OCI-LY3 (cell line): ENCODE results near the gene ADGRG6.

Source experiments
- H2AFZ ChIP-seq: fragments of 200-600, 300-600 bp; shearing (Covaris generic); 2 replicates; pipeline ENCODE4 v1.6.0; 2014; ENCODE audit warnings: antibody characterized with exemption, low read depth, low read length
- H3K27ac ChIP-seq: fragments of 200-600, 300-600 bp; sonication (generic); 2 replicates; pipeline ENCODE4 v1.5.1; 2014; ENCODE audit warnings: mild to moderate bottlenecking, low read length, moderate library complexity, mixed read lengths
- H3K27me3 ChIP-seq: fragments of 200-600, 300-600 bp; sonication (generic); 2 replicates; pipeline ENCODE4 v1.6.1; 2014; ENCODE audit warnings: low read depth, low read length, mixed read lengths
- H3K36me3 ChIP-seq: fragments of 200-600, 300-600 bp; sonication (generic); replicated peaks from 2 replicates; pipeline ENCODE3; 2014; ENCODE audit warnings: low read depth, low read length, mixed read lengths
- H3K4me1 ChIP-seq: fragments of 300-600, 200-600 bp; sonication (generic); 2 replicates; pipeline ENCODE4 v1.6.1; 2014; ENCODE audit warnings: low read length, mixed read lengths
- H3K4me2 ChIP-seq: fragments of 200-600, 300-600 bp; sonication (generic); 2 replicates; pipeline ENCODE4 v1.6.1; 2014; ENCODE audit warnings: low read length, mixed read lengths
- H3K4me3 ChIP-seq: fragments of 300-600, 200-600 bp; sonication (generic); 2 replicates; pipeline ENCODE4 v1.5.1; 2014; ENCODE audit warnings: antibody characterized with exemption, mild to moderate bottlenecking, low read length, moderate library complexity
- H3K79me2 ChIP-seq: fragments of 300-600, 200-600 bp; shearing (Covaris generic); 2 replicates; pipeline ENCODE4 v1.6.1; 2014; ENCODE audit warnings: mild to moderate bottlenecking, low read length, mixed read lengths
- H3K9ac ChIP-seq: fragments of 300-600, 200-600 bp; shearing (Covaris generic); 2 replicates; pipeline ENCODE4 v1.6.0; 2014; ENCODE audit warnings: mild to moderate bottlenecking, low read length, moderate library complexity
- H3K9me3 ChIP-seq: fragments of 200-600, 300-600 bp; shearing (Covaris generic); 2 replicates; pipeline ENCODE4 v1.6.1; 2014; ENCODE audit warnings: low read length, mixed read lengths; ENCODE audit not compliant: insufficient read depth
- H4K20me1 ChIP-seq: fragments of 200-600, 300-600 bp; sonication (generic); 2 replicates; pipeline ENCODE4 v1.6.1; 2016; ENCODE audit warnings: low read length, mixed read lengths; ENCODE audit not compliant: insufficient read depth
- EZH2phosphoT487 ChIP-seq: fragments of 200-600 bp; shearing (Covaris generic); IDR thresholded peaks from 2 replicates; pipeline ENCODE4 v1.6.1; 2018; ENCODE audit warnings: antibody characterized with exemption, mixed run types, low read depth
- TF ChIP-seq, protein P1 (sequence below): fragments of 200-600, 300-600 bp; sonication (generic); IDR thresholded peaks from 2 replicates; pipeline ENCODE4 v1.5.1; 2014; ENCODE audit warnings: antibody characterized with exemption, low read length, low read depth

The ADGRG6 gene

DNA sequence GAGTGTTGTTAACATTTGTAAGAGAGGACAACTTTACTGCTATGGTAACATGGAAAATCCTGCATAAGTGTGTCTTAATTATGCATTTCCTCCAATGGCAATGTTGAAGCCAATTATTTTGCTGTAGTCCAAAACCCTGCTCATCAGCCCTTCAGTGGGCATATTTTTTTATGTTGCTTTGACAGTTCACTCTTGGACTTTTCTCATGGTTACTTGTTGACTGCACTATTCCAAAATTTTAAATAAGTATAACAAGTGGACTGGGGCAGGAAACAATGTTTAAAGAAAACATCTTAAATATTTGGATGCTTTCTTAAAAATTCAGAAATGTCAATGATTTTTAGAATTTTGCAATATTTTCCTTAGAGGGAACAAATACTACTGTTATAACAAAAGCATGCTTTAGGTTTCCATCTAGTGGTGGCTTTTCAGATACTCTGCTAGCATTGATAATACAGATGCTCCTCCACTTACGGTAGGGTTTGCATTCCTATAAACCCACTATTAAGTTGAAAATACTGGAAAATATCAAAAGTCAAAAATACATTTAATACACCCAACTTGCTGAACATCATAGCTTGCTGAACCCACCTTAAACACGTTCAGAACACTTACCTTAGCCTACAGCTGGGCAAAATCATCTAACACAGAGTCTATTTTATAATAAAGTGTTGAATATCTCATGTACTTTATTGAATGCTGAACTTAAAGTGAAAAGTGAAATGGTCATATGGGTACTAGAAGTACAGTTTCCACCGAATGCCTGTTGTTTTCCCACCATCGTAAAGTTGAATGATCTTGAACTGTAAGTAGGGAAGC, 86.4 kb downstream of the ADGRG6 start:
- no peaks in the 10 kb centered on the region for H4K20me1 ChIP-seq
- H3K27ac ChIP-seq, result no peak overlapping the region
- no peak overlapping the region for H2AFZ ChIP-seq
- no peaks in the 10 kb centered on the region for H3K27me3 ChIP-seq
- H3K4me3 ChIP-seq, result no peak overlapping the region
- TF ChIP-seq, protein P1, sequence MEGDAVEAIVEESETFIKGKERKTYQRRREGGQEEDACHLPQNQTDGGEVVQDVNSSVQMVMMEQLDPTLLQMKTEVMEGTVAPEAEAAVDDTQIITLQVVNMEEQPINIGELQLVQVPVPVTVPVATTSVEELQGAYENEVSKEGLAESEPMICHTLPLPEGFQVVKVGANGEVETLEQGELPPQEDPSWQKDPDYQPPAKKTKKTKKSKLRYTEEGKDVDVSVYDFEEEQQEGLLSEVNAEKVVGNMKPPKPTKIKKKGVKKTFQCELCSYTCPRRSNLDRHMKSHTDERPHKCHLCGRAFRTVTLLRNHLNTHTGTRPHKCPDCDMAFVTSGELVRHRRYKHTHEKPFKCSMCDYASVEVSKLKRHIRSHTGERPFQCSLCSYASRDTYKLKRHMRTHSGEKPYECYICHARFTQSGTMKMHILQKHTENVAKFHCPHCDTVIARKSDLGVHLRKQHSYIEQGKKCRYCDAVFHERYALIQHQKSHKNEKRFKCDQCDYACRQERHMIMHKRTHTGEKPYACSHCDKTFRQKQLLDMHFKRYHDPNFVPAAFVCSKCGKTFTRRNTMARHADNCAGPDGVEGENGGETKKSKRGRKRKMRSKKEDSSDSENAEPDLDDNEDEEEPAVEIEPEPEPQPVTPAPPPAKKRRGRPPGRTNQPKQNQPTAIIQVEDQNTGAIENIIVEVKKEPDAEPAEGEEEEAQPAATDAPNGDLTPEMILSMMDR, result peak; percentile 59
- no peak for TF ChIP-seq EZH2phosphoT487
- H3K9me3 ChIP-seq, result no peaks in the 10 kb centered on the region
- no peak overlapping the region for H3K4me2 ChIP-seq
- no peaks in the 10 kb centered on the region for H3K4me1 ChIP-seq
- no peaks in the 10 kb centered on the region for H3K79me2 ChIP-seq
- H3K9ac ChIP-seq, result no peak overlapping the region
- H3K36me3 ChIP-seq, result no peaks in the 10 kb centered on the region

DNA sequence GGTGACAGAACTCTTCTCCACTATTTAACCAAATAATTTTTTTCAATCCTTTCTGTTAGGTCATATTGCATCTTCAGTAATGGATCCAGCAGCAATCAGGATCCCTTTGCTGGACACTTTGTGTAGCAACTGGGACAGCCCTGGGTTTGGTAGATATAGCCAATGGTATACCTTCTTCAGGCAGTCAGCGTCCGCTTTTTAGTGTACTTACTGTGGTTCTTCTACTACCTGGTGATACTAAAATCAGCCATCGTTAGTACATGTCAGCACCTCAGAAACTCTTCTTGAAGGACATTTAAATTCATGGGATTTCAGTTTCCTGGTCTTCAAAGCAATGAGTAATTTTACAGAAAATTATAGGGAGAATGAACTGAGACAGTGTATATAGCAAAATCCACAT, 93.5 kb downstream of the ADGRG6 start:
- Histone ChIP-seq H4K20me1 (no peaks in the 10 kb centered on the region), H3K27ac (no peak overlapping the region), H3K27me3 (no peaks in the 10 kb centered on the region), H3K4me1 (no peaks in the 10 kb centered on the region), H3K4me2 (no peak overlapping the region), H2AFZ (no peak overlapping the region), H3K4me3 (no peak overlapping the region), H3K9ac (no peak overlapping the region), H3K9me3 (no peaks in the 10 kb centered on the region), H3K79me2 (no peaks in the 10 kb centered on the region), H3K36me3 (no peaks in the 10 kb centered on the region)
- no peak for TF ChIP-seq EZH2phosphoT487
- TF ChIP-seq, protein P1, result no peak

DNA sequence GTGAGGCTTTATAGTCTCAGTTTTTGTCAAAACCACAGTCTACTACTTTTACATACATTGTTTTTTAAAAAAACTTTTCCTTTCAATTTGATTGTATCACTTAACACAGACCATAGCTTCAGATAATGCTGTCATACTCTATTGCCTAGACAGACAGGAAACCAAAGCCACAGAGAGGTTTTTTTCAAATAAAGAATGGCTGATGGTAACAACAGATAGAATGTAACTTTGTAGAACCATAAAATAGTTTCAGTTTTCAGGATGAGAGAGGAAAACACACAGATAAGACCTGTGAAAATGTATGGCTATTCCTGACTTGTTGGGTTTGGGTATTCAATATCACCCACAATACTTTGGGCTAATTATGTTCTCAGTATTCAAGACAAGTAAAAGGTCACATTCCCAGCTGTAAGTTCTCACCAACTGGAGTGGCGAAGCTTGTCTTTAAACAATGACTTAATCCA, 94.0 kb downstream of the ADGRG6 start:
- H3K9ac ChIP-seq, result no peak overlapping the region
- H3K9me3 ChIP-seq, result no peaks in the 10 kb centered on the region
- H3K27ac ChIP-seq, result no peak overlapping the region
- no peaks in the 10 kb centered on the region for H3K36me3 ChIP-seq
- H3K79me2 ChIP-seq, result no peaks in the 10 kb centered on the region
- H2AFZ ChIP-seq, result no peak overlapping the region
- TF ChIP-seq EZH2phosphoT487, result no peak
- TF ChIP-seq, protein P1, result no peak
- H3K4me1 ChIP-seq, result no peaks in the 10 kb centered on the region
- H3K4me2 ChIP-seq, result no peak overlapping the region
- no peaks in the 10 kb centered on the region for H4K20me1 ChIP-seq
- H3K4me3 ChIP-seq, result no peak overlapping the region
- no peaks in the 10 kb centered on the region for H3K27me3 ChIP-seq

DNA sequence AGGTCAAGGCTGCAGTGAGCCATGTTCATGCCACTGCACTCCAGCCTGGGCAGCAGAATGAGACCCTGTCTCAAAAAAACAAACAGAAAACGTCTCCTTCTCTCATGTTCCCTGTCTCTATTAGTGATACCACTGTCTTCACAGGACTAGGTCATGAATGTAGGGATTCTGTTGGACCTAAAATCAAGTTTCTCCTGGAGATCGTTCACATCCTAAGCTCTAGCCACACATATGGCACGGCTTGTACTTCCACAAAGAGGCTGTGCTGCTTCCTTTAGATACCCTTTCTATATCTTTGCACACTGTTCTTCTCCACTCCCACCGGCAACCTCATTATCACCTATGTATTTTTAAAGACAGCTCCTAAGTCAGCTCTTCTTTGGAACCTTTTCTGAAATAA, 96.5 kb downstream of the ADGRG6 start:
- H3K79me2 ChIP-seq, result no peaks in the 10 kb centered on the region
- no peak for TF ChIP-seq EZH2phosphoT487
- TF ChIP-seq, protein P1, result no peak
- H3K9me3 ChIP-seq, result no peaks in the 10 kb centered on the region
- no peak overlapping the region for H3K9ac ChIP-seq
- no peaks in the 10 kb centered on the region for H3K36me3 ChIP-seq
- H4K20me1 ChIP-seq, result no peaks in the 10 kb centered on the region
- no peak overlapping the region for H3K27ac ChIP-seq
- no peak overlapping the region for H3K4me2 ChIP-seq
- no peaks in the 10 kb centered on the region for H3K27me3 ChIP-seq
- H2AFZ ChIP-seq, result no peak overlapping the region
- no peak overlapping the region for H3K4me3 ChIP-seq
- no peaks in the 10 kb centered on the region for H3K4me1 ChIP-seq
